HepG2 (cell line): Measurements from ENCODE around the gene CRIM1. TPM values are rescaled to one million over a fixed set of nuclear protein-coding genes. Genes with fewer than 3 reads are reported as not detected.

Source experiments
- FOXM1 ChIP-seq: sonication (generic); formaldehyde crosslinking; IDR thresholded peaks from 2 replicates; pipeline ENCODE4 v1.5.0; 2020; ENCODE audit warnings: missing genetic modification reagents
- HHEX ChIP-seq: IDR thresholded peaks from 2 replicates; pipeline ENCODE4 v1.6.1; 2016; ENCODE audit warnings: control low read depth
- KLF6 ChIP-seq: IDR thresholded peaks from 2 replicates; pipeline ENCODE4 v1.8.0; 2016; ENCODE audit warnings: missing biosample characterization, missing genetic modification reagents
- MZF1 ChIP-seq: sonication (generic); formaldehyde crosslinking; IDR thresholded peaks from 2 replicates; pipeline ENCODE4 v1.8.1; 2023; ENCODE audit warnings: mild to moderate bottlenecking, missing genetic modification reagents, borderline replicate concordance
- NAIF1 ChIP-seq: sonication (generic); formaldehyde crosslinking; IDR thresholded peaks from 2 replicates; pipeline ENCODE4 v1.5.0; 2020; ENCODE audit warnings: mild to moderate bottlenecking, missing genetic modification reagents, borderline replicate concordance
- RBFOX2 ChIP-seq: fragments of 200-400 bp; formaldehyde crosslinking; IDR thresholded peaks from 2 replicates; pipeline ENCODE4 v1.6.1; 2017; ENCODE audit warnings: low read depth, mild to moderate bottlenecking, low read length
- SIX4 ChIP-seq: sonication (generic); formaldehyde crosslinking; IDR thresholded peaks from 2 replicates; pipeline ENCODE4 v1.4.0; 2020; ENCODE audit warnings: missing genetic modification reagents
- SYNCRIP ChIP-seq: fragments of 200-400 bp; formaldehyde crosslinking; IDR thresholded peaks from 2 replicates; pipeline ENCODE4 v1.6.1; 2018; ENCODE audit warnings: mild to moderate bottlenecking, low read depth, low read length; ENCODE audit not compliant: insufficient read depth
- THAP11 ChIP-seq: IDR thresholded peaks from 2 replicates; pipeline ENCODE4 v1.6.1; 2016; ENCODE audit warnings: missing biosample characterization, missing genetic modification reagents
- ZNF256 ChIP-seq: sonication (generic); formaldehyde crosslinking; conservative IDR thresholded peaks from 2 replicates; pipeline ENCODE4 v1.4.0; 2020; ENCODE audit warnings: missing genetic modification reagents
- ZNF367 ChIP-seq: sonication (generic); formaldehyde crosslinking; IDR thresholded peaks from 2 replicates; pipeline ENCODE4 v1.4.0; 2020; ENCODE audit warnings: missing genetic modification reagents, borderline replicate concordance
- ZNF644 ChIP-seq: IDR thresholded peaks from 2 replicates; pipeline ENCODE4 v1.6.1; 2016; ENCODE audit warnings: low read depth
- ZNF703 ChIP-seq: sonication (generic); formaldehyde crosslinking; IDR thresholded peaks from 2 replicates; pipeline ENCODE4 v1.5.1; 2020; ENCODE audit warnings: missing genetic modification reagents, mild to moderate bottlenecking, moderate library complexity, borderline replicate concordance
- ZNF766 ChIP-seq: sonication (generic); formaldehyde crosslinking; IDR thresholded peaks from 2 replicates; pipeline ENCODE4 v1.5.0; 2020; ENCODE audit warnings: missing genetic modification reagents, borderline replicate concordance
- ZNF878 ChIP-seq: sonication (generic); formaldehyde crosslinking; IDR thresholded peaks from 2 replicates; pipeline ENCODE4 v1.8.1; 2023; ENCODE audit warnings: mild to moderate bottlenecking, missing genetic modification reagents, moderate library complexity
- ZSCAN25 ChIP-seq: sonication (generic); formaldehyde crosslinking; IDR thresholded peaks from 2 replicates; pipeline ENCODE4 v1.8.0; 2022; ENCODE audit warnings: mild to moderate bottlenecking, missing genetic modification reagents
- polyA plus RNA-seq, 8 experiments: library from polyadenylated mRNA; depleted of rRNA in 3 of 8; stranded (reverse) in 7 of 8; unstranded in 1 of 8; fragments of >200 nt; fragmentation: Illumina TruSeq in 4 of 8; extraction: Trizol in 4 of 8; gene quantifications; 2 replicates each; pipeline versions ENCODE4 v1.2.1 to v1.2.3, GENCODE V29; 2011 to 2016; ENCODE audit warnings: low read depth in 4 of 8, missing spikeins in 1 of 8, mixed read lengths in 1 of 8; ENCODE audit not compliant: insufficient read depth in 1 of 8
- total RNA-seq, 5 experiments: library from RNA; depleted of rRNA; stranded (reverse); fragments of >200 nt; fragmentation: Illumina TruSeq; extraction: Trizol; gene quantifications; 2 replicates each; pipeline ENCODE4 v1.2.3, GENCODE V29; 2016; ENCODE audit warnings: low read depth in 1 of 5
- TF ChIP-seq, protein P1 (sequence below): sonication (generic); formaldehyde crosslinking; IDR thresholded peaks from 2 replicates; pipeline ENCODE4; 2020; ENCODE audit warnings: missing genetic modification reagents, mild to moderate bottlenecking, borderline replicate concordance
- TF ChIP-seq, protein P2 (sequence below): IDR thresholded peaks from 2 replicates; pipeline ENCODE4 v1.6.1; 2016
- TF ChIP-seq, protein P3 (sequence below): sonication (generic); formaldehyde crosslinking; IDR thresholded peaks from 2 replicates; pipeline ENCODE4 v1.4.0; 2020; ENCODE audit warnings: mild to moderate bottlenecking, missing genetic modification reagents
- TF ChIP-seq, protein P4 (sequence below): sonication (generic); formaldehyde crosslinking; IDR thresholded peaks from 2 replicates; pipeline ENCODE4 v1.5.1; 2020; ENCODE audit warnings: missing genetic modification reagents, mild to moderate bottlenecking, borderline replicate concordance
- TF ChIP-seq, protein P5 (sequence below): sonication (generic); formaldehyde crosslinking; IDR thresholded peaks from 2 replicates; pipeline ENCODE4 v1.5.1; 2020; ENCODE audit warnings: missing genetic modification reagents, mild to moderate bottlenecking, borderline replicate concordance

Gene CRIM1
- total and polyA plus RNA-seq, 2 of the 13 experiments (the other 11 are each of a cell fraction or from before 2014, with no cell fraction given), result 39.1 to 69.9 TPM

DNA sequence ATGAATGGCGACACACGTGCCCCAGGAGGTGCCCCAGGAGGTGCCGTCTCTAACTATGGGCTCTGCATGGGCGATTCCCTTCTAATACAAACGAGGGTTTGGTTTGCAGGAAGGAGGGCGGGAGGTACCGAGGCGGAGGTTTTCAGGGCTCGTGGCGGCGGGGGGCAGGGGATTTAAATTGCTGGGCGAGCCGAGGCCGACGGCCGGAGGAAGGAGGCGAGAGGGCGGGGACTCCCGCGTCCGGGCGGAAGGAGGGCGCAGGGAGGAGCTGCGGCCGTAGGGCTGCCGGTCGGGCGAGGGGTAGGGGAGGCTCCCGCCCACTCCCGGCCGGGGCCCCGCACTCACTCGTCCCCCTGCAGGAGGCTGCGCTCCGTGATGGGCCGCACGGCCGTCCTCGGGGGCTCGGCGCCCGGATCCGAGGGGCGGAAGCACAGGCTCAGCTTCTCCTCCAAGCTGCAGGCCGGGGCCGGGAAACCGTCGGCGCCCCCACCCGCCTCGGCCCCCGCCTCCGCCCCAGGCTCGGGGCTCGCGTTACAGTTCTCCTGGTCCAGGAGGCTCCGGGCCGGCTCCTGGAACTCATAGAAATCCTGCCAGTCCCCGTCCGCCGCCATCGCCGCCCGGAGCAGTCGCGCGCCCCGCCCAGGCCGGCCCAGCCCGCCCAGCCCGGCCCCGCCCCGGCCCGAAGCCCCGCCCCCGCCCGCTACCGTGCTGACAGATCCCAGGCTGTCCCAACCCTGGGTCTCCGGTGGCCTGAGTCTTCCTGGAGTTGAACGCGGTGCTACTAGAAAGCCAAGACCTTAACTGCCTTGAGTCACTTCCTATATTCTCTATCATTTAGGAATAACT lies 242.2 kb downstream of the CRIM1 start, which contains the start of gene FEZ2 (continued):
- TF ChIP-seq, protein P1, sequence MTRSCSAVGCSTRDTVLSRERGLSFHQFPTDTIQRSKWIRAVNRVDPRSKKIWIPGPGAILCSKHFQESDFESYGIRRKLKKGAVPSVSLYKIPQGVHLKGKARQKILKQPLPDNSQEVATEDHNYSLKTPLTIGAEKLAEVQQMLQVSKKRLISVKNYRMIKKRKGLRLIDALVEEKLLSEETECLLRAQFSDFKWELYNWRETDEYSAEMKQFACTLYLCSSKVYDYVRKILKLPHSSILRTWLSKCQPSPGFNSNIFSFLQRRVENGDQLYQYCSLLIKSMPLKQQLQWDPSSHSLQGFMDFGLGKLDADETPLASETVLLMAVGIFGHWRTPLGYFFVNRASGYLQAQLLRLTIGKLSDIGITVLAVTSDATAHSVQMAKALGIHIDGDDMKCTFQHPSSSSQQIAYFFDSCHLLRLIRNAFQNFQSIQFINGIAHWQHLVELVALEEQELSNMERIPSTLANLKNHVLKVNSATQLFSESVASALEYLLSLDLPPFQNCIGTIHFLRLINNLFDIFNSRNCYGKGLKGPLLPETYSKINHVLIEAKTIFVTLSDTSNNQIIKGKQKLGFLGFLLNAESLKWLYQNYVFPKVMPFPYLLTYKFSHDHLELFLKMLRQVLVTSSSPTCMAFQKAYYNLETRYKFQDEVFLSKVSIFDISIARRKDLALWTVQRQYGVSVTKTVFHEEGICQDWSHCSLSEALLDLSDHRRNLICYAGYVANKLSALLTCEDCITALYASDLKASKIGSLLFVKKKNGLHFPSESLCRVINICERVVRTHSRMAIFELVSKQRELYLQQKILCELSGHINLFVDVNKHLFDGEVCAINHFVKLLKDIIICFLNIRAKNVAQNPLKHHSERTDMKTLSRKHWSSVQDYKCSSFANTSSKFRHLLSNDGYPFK (CRISPR knock-in tag), result peak; percentile 70; the same call in 1 of the 2 replicates
- TF ChIP-seq NAIF1 (CRISPR knock-in tag) (no peak), ZNF367 (CRISPR knock-in tag) (no peak), ZNF703 (CRISPR knock-in tag) (no peak), MZF1 (CRISPR knock-in tag) (no peak), ZSCAN25 (CRISPR knock-in tag) (peak; percentile 63; the same call in 1 of the 2 replicates), THAP11 (CRISPR knock-in tag) (peak; percentile 32; the same call in 1 of the 2 replicates), FOXM1 (CRISPR knock-in tag) (no peak), SYNCRIP (no peak), ZNF878 (CRISPR knock-in tag) (no peak), ZNF256 (CRISPR knock-in tag) (no peak), KLF6 (peak; percentile 58; the same call in 1 of the 2 replicates), HHEX (CRISPR knock-in tag) (no peak), ZNF766 (CRISPR knock-in tag) (no peak; the same call in 1 of the 2 replicates), SIX4 (no peak), ZNF644 (no peak), RBFOX2 (peak; percentile 88)
- TF ChIP-seq, protein P2, sequence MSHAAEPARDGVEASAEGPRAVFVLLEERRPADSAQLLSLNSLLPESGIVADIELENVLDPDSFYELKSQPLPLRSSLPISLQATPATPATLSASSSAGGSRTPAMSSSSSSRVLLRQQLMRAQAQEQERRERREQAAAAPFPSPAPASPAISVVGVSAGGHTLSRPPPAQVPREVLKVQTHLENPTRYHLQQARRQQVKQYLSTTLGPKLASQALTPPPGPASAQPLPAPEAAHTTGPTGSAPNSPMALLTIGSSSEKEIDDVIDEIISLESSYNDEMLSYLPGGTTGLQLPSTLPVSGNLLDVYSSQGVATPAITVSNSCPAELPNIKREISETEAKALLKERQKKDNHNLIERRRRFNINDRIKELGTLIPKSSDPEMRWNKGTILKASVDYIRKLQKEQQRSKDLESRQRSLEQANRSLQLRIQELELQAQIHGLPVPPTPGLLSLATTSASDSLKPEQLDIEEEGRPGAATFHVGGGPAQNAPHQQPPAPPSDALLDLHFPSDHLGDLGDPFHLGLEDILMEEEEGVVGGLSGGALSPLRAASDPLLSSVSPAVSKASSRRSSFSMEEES, result peak; percentile 49; the same call in 1 of the 2 replicates
- TF ChIP-seq, protein P3, sequence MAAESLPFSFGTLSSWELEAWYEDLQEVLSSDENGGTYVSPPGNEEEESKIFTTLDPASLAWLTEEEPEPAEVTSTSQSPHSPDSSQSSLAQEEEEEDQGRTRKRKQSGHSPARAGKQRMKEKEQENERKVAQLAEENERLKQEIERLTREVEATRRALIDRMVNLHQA (CRISPR knock-in tag), result no peak
- TF ChIP-seq, protein P4, sequence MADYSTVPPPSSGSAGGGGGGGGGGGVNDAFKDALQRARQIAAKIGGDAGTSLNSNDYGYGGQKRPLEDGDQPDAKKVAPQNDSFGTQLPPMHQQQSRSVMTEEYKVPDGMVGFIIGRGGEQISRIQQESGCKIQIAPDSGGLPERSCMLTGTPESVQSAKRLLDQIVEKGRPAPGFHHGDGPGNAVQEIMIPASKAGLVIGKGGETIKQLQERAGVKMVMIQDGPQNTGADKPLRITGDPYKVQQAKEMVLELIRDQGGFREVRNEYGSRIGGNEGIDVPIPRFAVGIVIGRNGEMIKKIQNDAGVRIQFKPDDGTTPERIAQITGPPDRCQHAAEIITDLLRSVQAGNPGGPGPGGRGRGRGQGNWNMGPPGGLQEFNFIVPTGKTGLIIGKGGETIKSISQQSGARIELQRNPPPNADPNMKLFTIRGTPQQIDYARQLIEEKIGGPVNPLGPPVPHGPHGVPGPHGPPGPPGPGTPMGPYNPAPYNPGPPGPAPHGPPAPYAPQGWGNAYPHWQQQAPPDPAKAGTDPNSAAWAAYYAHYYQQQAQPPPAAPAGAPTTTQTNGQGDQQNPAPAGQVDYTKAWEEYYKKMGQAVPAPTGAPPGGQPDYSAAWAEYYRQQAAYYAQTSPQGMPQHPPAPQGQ (CRISPR knock-in tag), result peak; percentile 35; the same call in 1 of the 2 replicates
- TF ChIP-seq, protein P5, sequence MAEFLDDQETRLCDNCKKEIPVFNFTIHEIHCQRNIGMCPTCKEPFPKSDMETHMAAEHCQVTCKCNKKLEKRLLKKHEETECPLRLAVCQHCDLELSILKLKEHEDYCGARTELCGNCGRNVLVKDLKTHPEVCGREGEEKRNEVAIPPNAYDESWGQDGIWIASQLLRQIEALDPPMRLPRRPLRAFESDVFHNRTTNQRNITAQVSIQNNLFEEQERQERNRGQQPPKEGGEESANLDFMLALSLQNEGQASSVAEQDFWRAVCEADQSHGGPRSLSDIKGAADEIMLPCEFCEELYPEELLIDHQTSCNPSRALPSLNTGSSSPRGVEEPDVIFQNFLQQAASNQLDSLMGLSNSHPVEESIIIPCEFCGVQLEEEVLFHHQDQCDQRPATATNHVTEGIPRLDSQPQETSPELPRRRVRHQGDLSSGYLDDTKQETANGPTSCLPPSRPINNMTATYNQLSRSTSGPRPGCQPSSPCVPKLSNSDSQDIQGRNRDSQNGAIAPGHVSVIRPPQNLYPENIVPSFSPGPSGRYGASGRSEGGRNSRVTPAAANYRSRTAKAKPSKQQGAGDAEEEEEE, result no peak
